Right renal pelvis (tissue), 4 donors: ENCODE measurements around the gene ZNF133. TPM values are rescaled to one million over a fixed set of nuclear protein-coding genes. Genes with fewer than 3 reads are reported as not detected.
A peak's percentile ranks its signal among the peaks of the same experiment; 100 is the strongest.
"Not testable (repeated sequence)": the region's sequence is repeated elsewhere in the genome, so short reads cannot be mapped to it uniquely, and the experiment has no call there.

Experiments used
- DNase-seq, 4 donors: peaks; one replicate each; pipeline ENCODE4 v3.0.0-alpha.2; 2013; ENCODE audit warnings: low read depth in 4 of 4, low spot score in 3 of 4, missing footprints in 1 of 4
- polyA plus RNA-seq, 4 donors: library from polyadenylated mRNA; unstranded; fragments of 120-200 nt; gene quantifications; one replicate each; pipeline ENCODE4 v1.2.1, GENCODE V29; 2013; ENCODE audit not compliant: insufficient read length in 4 of 4

Gene ZNF133
- 10 to 100 TPM; 25.1 to 27.7 (median 26.3) TPM for polyA plus RNA-seq

- DNase-seq, result peak; percentile 92 to 99 (median 94)
Measured at GRCh38 chr20:18287915-18288748, at the start of gene ZNF133. Gene ZNF133 (plus strand): TSS chr20:18288527. CDS start chr20:18305687, 17,160 bp downstream.

- DNase-seq, result no peak
Measured at GRCh38 chr20:18240997-18241396, 47.3 kb upstream of the ZNF133 start.

GRCh38 chr20:18243802-18244201 lies 44.5 kb upstream of the ZNF133 start:
- DNase-seq, result no peak

GRCh38 chr20:18248545-18248944 lies 39.8 kb upstream of the ZNF133 start:
- not testable (repeated sequence) for DNase-seq

- DNase-seq, result no peak
Measured at GRCh38 chr20:18250217-18250616, 38.1 kb upstream of the ZNF133 start.

GRCh38 chr20:18252597-18253451 lies 35.5 kb upstream of the ZNF133 start:
- no peak for DNase-seq

GRCh38 chr20:18254615-18255014 lies 33.7 kb upstream of the ZNF133 start:
- DNase-seq, result no peak

- DNase-seq, result no peak
Measured at GRCh38 chr20:18255526-18255925, 32.8 kb upstream of the ZNF133 start.

GRCh38 chr20:18256440-18257090 lies 31.8 kb upstream of the ZNF133 start:
- no peak for DNase-seq

- no peak for DNase-seq
Measured at GRCh38 chr20:18258126-18258860, 30.0 kb upstream of the ZNF133 start.

- no peak for DNase-seq
Measured at GRCh38 chr20:18259730-18260129, 28.6 kb upstream of the ZNF133 start.

- DNase-seq, result no peak
Measured at GRCh38 chr20:18263723-18264122, 24.6 kb upstream of the ZNF133 start.

GRCh38 chr20:18265441-18265840 lies 22.9 kb upstream of the ZNF133 start:
- no peak for DNase-seq

GRCh38 chr20:18266282-18266681 lies 22.0 kb upstream of the ZNF133 start:
- DNase-seq, result no peak

GRCh38 chr20:18267815-18268214 lies 20.5 kb upstream of the ZNF133 start:
- DNase-seq, result no peak

GRCh38 chr20:18271160-18271559 lies 17.2 kb upstream of the ZNF133 start:
- no peak for DNase-seq

- DNase-seq, result no peak
Measured at GRCh38 chr20:18272451-18272850, 15.9 kb upstream of the ZNF133 start.

GRCh38 chr20:18273738-18274137 lies 14.6 kb upstream of the ZNF133 start:
- no peak for DNase-seq

- not testable (repeated sequence) for DNase-seq
Measured at GRCh38 chr20:18275960-18276359, 12.4 kb upstream of the ZNF133 start.

- peak; percentile 43 to 61 (median 49) for DNase-seq
Measured at GRCh38 chr20:18276821-18277220, 11.5 kb upstream of the ZNF133 start.
